Astrocyte of the cerebellum (primary cell): ENCODE results near the gene MTMR2.

Experiments used
- DNase-seq: peaks from one replicate; pipeline ENCODE4 v3.0.0-alpha.2; 2011; ENCODE audit warnings: low read depth
- H3K4me3 ChIP-seq: 2 replicates; pipeline ENCODE4 v1.5.1; 2011; ENCODE audit warnings: mild to moderate bottlenecking, low read depth, low read length, moderate library complexity
- CTCF ChIP-seq: IDR thresholded peaks from 2 replicates; pipeline ENCODE4 v1.5.1; 2012; ENCODE audit warnings: low read length, low read depth, moderate library complexity, mild to moderate bottlenecking; ENCODE audit errors: missing control alignments
- in situ Hi-C: cut with HindIII; loops from 2 replicates; pipeline ENCODE4 v1.10.0; 2017; ENCODE audit warnings: low sequenced_read_pairs

Gene MTMR2

GRCh38 chr11:95853862-95854261 is 70.0 kb downstream of the MTMR2 start:
- H3K4me3 ChIP-seq: no peak overlapping the region
- in situ Hi-C loops: no loop called here
- TF ChIP-seq CTCF: no peak
- no peak for DNase-seq

DNA sequence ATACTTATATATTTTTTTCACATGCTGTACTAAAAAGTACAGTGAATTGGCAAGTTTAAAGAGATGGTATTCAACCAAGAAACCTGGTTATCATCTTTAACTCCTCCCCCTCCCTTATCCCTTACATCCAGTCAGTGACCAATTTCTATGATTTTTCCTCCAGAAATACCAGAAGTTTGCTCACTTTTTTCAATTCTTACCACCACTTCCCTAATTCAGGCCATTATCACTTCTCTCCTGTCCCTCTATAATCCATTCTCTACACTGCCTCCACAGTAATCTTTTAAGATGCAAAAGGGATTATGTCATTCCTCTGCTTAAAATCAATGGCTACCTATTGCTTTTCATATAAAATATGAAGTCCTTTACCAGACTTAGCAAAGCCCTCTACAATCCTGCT is 70.8 kb downstream of the MTMR2 start:
- no peak for TF ChIP-seq CTCF
- in situ Hi-C loops: no loop called here
- no peak for DNase-seq
- H3K4me3 ChIP-seq: no peak overlapping the region

DNA sequence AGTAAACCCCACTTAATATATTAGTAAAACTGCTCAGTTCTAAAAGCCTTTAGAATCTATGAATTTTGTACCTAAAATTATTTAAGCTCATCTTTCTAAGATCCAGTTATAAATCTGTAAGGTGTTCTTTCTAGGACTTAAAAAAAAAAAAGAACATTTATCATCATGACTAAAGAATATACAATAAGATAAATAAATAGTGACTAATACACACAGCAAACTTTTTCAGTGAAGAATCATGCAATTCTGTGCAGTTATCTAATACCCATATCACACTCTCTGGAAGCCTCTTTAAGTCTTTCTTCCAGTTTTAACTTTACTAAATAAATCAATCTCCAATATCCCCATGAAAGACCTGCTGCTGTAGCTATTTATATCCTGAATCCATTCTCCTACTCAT is 73.8 kb downstream of the MTMR2 start:
- TF ChIP-seq CTCF: no peak
- in situ Hi-C loops: no loop called here
- no peak overlapping the region for H3K4me3 ChIP-seq
- DNase-seq: no peak

DNA sequence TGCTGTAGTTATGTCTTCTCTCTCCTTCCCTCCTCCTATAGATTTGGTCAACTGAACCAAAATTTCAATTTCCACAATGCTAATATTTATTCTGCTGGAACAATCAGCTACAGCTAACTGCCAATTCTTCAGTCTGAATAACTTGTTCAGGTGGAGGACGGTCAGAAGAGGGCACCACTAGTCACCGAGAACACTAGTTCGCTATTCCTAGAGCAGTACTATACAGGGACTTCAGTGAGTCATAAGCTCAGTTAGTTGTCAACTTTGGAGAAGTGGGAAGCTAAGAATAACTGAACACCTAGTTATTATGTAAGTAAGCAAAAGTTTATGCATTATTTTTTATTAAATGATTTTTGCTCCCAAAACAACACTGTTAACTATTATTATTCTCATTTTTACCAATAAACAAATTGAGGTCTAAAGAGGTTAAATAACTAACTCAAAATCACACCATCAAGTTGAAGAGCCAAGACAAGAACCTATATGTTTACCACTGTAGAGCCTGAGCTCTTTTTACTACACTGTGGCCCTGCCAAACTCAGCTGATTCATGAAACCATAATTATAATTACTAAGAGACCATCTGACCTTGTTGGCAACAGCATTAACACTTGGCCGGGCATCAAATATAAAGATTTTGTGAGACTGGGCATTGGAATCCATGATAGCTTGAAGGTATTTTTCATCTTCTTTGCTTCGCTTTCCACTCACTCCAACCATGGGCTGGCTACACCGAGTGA is 74.7 kb downstream of the MTMR2 start:
- in situ Hi-C loops: loop anchor here (25.0 kb wide), 1 partner anchor 538 kb away; the partner anchor contains the start of genes CCDC82 and JRKL
- DNase-seq: peak; percentile 83
- peak; percentile 60 for TF ChIP-seq CTCF
- H3K4me3 ChIP-seq: no peak overlapping the region

DNA sequence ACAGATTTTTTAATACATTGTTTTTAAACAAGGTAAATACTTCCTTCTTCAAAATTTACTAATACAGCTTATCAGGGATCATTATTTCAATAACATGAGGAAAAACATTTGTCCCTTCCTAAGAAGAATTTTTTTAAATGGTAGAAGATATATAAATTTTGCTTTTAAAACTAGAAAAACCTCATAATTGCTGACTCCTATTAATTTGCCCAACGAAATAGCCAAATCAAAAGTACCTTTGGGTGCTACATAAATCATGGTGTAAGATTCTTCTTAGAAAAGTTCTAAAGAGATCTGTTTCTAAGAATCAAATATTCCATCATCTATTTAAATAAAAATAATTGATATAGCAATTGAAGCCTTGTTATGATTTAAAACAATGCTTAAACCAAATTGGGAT is 78.7 kb downstream of the MTMR2 start:
- H3K4me3 ChIP-seq: no peak overlapping the region
- in situ Hi-C loops: loop anchor here (25.0 kb wide), 1 partner anchor 542 kb away; the partner anchor contains the start of genes CCDC82 and JRKL
- DNase-seq: no peak
- no peak for TF ChIP-seq CTCF

DNA sequence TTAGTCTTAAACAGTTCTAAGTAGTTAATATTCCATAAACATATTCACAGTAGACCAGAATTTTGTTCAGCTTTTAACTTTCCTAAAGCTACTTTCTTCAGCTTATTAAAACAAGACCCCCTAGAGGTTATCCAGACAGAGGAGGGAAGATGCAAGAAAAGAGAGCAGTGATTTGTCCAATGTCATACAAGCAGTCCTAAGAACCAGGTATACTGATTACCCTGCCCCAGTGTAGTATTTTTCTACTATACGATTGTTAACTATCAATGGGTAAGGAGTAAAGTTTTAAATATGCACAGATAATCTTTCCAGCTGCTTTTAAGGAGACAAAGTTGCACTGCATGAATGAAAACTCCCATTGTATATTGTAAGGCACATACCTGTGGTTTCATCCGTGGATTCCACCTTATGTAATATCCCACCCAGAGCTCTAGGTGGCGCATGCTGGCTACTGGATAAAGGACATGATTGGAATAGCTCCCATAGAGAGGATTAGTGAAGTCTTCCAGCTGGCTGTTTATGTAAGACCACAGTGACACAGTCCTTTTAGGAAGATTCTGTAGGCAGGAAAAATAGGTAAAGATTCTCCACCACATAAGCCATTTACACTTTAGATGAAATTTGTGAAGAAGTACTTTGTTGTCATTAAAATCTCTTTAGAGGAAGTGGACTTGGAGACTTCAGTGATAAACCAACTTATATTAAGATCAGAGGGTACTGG is 88.0 kb downstream of the MTMR2 start:
- TF ChIP-seq CTCF: peak; percentile 87
- no peak overlapping the region for H3K4me3 ChIP-seq
- in situ Hi-C loops: loop anchor here (25.0 kb wide), 1 partner anchor 551 kb away; the partner anchor contains the start of genes CCDC82 and JRKL
- peak; percentile 95 for DNase-seq
